ENCODE data around the gene GAL3ST2. TPM values are rescaled to one million over a fixed set of nuclear protein-coding genes. Genes with fewer than 3 reads are reported as not detected.

Gene GAL3ST2
- total RNA-seq, 1 donor from 2014 or later, result not detected

- no peak for TF ChIP-seq CTCF (IDR thresholded peaks at IDR 0.05)
- no peak for DNase-seq (ENCODE audit: low spot score in 2 of 2)
- no peaks in the 10 kb centered on the region for H3K27me3 ChIP-seq
- H3K27ac ChIP-seq, result no peak overlapping the region
- no peak overlapping the region for H3K4me3 ChIP-seq
- H3K36me3 ChIP-seq, result no peaks in the 10 kb centered on the region
- no peaks in the 10 kb centered on the region for H3K9me3 ChIP-seq
- intact Hi-C loops (cut with DNase I), result no loop called here
- peaks cover 2% of the 10 kb centered on the region in 2 donors for H3K4me1 ChIP-seq
These were observed 73.3 kb downstream of the GAL3ST2 start for GRCh38 chr2:241849616-241850543.

- Histone ChIP-seq H3K4me3 (no peak overlapping the region), H3K36me3 (no peaks in the 10 kb centered on the region), H3K4me1 (no peaks in the 10 kb centered on the region), H3K27ac (no peak overlapping the region), H3K27me3 (no peaks in the 10 kb centered on the region), H3K9me3 (no peaks in the 10 kb centered on the region)
- intact Hi-C loops (cut with DNase I), result no loop called here
- no peak for TF ChIP-seq CTCF (IDR thresholded peaks at IDR 0.05)
- no peak for DNase-seq (ENCODE audit: low spot score in 2 of 2)
These were observed 74.1 kb downstream of the GAL3ST2 start for GRCh38 chr2:241850544-241851324.

GRCh38 chr2:241851325-241852115, 74.9 kb downstream of the GAL3ST2 start:
- Histone ChIP-seq H3K27me3 (no peaks in the 10 kb centered on the region), H3K36me3 (no peaks in the 10 kb centered on the region), H3K4me3 (no peak overlapping the region), H3K27ac (no peak overlapping the region), H3K4me1 (no peaks in the 10 kb centered on the region), H3K9me3 (no peaks in the 10 kb centered on the region)
- intact Hi-C loops (cut with DNase I), result no loop called here
- no peak for DNase-seq (ENCODE audit: low spot score in 2 of 2)
- no peak for TF ChIP-seq CTCF (IDR thresholded peaks at IDR 0.05)

GRCh38 chr2:241852116-241852980, 75.7 kb downstream of the GAL3ST2 start:
- no peak for TF ChIP-seq CTCF (IDR thresholded peaks at IDR 0.05)
- H3K9me3 ChIP-seq, result no peaks in the 10 kb centered on the region
- no peaks in the 10 kb centered on the region for H3K27me3 ChIP-seq
- H3K4me3 ChIP-seq, result no peak overlapping the region
- intact Hi-C loops (cut with DNase I), result no loop called here
- no peaks in the 10 kb centered on the region for H3K36me3 ChIP-seq
- DNase-seq (ENCODE audit: low spot score in 2 of 2), result peak in 1 of 2 donors; percentile 58
- no peak overlapping the region for H3K27ac ChIP-seq
- H3K4me1 ChIP-seq, result no peaks in the 10 kb centered on the region
